UCSD-AML1 (cell line): ENCODE measurements around the gene CRHBP.
"Not testable (repeated sequence)": the region's sequence is repeated elsewhere in the genome, so short reads cannot be mapped to it uniquely, and the experiment has no call there.

Experiments used
- DNase-seq: peaks from one replicate; lab custom pipeline; 2025; ENCODE audit not compliant: unreplicated experiment; lab: John Stamatoyannopoulos, UW

The CRHBP gene, protein sequence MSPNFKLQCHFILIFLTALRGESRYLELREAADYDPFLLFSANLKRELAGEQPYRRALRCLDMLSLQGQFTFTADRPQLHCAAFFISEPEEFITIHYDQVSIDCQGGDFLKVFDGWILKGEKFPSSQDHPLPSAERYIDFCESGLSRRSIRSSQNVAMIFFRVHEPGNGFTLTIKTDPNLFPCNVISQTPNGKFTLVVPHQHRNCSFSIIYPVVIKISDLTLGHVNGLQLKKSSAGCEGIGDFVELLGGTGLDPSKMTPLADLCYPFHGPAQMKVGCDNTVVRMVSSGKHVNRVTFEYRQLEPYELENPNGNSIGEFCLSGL

DNA sequence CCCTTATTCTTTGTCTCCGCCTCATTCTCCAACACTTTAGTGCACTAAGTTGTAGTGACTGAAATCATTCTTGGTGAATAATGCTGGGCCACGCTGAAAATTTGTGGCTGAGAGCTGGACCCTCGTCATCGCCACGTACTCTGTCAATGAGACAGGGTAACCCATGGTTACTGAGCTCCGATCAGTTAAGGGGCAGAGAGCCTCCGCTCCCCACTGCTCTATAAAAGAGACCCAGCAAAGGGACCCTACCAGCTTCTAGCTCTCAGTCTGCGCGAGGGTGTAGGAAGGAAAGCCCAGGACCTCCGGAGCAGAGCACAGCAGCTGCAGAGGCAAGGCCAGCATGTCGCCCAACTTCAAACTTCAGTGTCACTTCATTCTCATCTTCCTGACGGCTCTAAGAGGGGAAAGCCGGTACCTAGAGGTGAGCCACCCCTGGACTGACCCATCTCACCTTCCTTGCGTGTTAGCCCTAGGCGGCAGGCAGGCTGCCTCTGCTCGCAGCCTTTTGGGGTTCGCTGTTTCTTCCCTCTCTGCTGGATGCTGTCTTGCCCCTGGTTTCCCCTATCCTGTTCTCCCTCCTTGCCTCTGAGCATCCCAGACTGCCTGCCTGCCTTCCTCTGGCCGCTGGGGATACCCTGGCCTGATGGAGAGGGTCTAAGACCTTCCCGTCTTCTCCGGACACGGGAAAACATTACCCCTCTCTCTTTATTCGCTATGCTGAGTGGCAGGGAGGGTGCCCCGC, at the start of gene CRHBP:
TSS of gene CRHBP (plus strand) at position 251 of the 742 bp plus-strand sequence. CDS start at position 341, 90 bp downstream.
- DNase-seq, result no peak

DNA sequence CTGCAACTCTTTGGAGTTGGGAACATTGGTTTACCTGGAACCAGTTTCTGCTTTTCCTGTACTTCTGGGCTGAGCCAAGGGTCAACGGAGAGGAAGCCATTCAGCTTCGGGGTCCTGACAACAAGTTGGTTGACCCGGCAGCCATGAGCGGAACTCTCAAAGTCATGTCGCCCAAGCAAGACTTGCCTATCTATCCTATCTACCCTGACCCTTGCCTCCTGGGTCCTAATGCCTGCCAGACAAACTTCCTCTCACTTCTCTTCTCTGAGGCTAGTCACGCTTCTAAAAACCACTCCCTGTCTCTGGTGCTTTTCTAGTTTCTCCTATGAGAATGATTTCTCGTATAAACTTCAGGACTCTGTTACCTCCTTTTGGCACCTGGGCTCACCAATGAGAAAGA, 44.7 kb upstream of the CRHBP start:
- DNase-seq, result no peak

DNA sequence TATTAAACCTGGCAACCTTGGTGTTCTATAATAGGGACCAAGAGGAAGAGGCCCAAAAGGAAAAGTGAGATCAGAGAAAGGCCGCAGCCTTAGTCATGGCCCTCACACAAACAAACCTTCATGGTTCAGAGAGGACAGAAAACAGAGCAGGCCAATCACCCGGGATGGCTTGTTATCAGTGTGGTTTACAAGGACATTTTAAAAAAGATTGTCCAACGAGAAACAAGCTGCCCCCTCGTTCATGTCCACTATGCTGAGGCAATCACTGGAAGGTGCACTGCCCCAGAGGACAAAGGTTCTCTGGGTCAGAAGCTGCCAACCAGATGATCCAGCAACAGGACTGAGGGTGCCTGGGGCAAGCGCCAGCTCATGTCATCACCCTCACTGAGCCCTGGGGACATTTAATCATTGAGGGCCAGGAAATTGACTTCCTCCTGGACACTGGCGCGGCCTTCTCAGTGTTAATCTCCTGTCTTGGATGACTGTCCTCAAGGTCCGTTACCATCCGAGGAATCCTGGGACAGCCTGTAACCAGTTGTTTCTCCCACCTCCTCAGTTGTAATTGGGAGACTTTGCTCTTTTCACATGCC, 42.4 kb upstream of the CRHBP start:
- not testable (repeated sequence) for DNase-seq

DNA sequence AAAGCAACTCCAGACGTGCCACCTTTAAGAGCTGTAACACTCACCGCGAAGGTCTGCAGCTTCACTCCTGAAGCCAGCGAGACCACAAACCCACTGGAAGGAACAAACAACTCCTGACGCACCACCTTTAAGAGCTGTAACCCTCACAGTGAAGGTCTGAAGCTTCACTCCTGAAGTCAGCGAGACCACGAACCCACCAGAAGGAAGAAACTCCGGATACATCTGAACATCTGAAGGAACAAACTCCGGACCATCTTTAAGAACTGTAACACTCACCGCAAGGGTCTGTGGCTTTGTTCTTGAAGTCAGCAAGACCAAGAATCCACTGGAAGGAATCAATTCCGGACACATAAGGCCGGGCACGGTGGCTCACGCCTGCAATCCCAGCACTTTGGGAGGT, 38.2 kb upstream of the CRHBP start:
- not testable (repeated sequence) for DNase-seq

DNA sequence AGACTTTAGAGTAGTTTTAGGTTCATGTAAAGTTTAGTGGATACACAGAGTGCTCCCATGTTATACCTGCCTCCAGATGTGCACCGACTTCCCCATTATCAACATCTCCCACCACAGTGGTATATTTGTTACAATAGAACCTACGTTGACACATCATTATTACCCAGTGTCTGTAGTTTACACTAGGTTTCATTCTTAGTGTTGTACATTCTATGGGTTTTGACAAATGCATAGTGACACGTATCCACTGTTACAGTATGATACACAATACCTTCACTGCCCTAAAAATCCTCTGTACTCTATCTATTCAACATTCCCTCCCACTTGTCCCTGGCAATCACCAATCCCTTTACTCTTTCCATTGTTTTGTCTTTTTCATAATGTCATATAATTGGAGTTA, 34.3 kb upstream of the CRHBP start:
- DNase-seq, result no peak

DNA sequence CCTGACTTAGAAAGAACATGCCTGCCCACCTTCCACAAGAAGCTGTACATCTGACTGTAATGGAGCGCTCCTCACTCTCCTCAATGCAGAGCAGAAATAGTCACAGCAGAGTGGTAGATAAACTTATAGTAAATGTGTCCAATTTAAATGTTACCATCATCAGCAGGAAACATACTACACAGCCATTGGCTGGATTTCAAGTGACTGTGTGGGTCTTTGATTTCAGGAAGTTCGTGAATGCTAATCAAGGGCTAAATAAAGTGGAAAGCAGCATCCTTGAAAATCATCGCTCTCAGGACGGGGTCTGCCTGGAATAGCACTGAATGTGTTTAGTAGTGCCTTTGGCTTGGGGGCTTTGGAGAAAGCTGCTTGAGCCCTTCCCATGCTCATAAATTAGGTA, 32.4 kb upstream of the CRHBP start:
- DNase-seq, result no peak

DNA sequence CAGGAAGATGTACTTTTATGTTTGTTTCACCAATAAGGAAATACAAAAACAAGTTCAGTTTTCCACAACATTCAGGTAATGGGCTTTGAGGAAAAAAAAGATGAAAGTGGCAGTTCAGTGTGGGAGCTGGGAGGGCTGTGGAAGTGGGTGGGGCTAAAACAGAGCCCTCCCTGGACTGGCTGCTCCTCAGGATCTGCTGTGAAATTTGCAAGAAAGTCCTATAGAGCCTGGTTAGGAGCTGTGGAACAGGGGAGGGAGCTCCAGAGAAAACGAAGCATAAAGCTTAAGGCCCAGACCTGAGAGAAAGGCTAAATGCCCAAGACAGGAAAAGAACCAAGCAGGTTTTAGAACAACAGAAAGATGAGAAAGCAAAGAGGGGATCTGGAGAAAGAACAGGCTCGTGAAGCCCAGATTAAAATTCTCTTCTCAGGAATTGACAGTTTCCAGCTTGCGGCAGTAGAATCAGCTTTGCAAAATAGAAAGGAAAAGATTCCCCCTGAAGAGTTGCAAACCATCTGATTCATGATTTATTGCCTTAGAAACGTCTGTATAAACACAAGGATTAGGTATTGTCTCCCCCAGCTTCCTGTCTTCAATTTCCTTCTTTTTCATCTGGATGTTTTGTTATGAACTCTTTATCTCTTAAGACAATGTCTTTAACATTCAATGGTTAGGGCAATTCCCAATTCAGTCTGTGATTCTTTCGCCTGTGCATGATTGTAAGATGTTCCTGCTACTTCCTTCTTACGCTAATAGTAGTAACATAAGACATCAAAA, 26.3 kb upstream of the CRHBP start:
- DNase-seq, result no peak

DNA sequence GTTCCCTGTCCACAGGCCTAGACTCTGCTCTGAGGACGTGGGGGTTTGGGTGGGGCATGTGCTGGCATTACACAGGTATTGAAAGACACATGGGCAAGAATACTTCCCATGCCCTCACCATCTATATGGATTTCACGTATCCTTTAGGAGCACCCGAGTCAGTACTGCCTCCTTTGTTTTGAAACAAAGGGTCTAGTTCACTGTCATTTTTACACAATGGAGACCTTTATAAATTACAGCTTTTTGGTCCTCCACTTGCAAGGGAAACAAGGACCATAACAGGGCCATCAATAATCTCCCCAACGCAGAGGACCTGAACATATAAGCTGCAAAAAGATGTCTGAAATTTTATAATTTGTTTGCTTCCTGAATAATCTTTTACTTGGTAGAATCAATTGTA, 24.9 kb upstream of the CRHBP start:
- DNase-seq, result no peak

DNA sequence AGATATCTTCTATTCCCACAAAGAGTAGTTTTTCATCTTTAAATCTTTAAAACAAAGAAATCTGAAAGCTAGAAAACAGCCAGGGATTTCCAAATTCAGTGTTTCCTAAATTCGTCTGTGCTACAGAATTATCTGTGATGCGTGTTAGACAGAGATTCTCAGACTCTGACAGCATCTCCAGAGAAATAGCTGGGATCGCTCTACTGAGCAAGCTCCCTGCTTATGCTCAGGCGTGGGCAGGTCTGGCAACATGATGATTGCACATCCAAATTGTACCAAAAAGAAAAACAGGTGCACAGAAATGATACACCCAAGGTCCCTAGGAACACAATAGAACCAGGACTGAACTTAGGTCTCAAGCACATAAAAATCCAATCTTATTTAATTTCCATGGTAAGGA, 22.8 kb upstream of the CRHBP start:
- no peak for DNase-seq

DNA sequence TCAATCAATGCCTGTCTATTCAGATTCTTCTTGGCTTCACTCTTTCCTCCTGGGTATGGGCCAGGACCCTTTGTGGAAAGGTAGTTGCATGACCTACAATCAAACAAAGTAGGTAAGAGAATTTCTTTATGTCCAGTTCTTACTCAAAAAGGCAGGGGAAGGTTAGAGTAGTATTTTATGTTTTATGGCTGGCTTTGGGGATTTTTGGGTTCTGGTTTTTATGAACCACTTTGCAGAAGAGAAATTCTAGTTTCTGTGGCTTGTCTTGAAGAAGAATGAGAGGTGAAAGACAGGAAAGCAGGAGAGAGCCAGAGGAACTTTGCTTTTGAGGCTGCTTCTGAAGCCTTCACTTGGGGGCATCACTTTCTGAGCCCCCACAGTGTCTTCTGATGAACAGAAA, 14.7 kb upstream of the CRHBP start:
- no peak for DNase-seq

DNA sequence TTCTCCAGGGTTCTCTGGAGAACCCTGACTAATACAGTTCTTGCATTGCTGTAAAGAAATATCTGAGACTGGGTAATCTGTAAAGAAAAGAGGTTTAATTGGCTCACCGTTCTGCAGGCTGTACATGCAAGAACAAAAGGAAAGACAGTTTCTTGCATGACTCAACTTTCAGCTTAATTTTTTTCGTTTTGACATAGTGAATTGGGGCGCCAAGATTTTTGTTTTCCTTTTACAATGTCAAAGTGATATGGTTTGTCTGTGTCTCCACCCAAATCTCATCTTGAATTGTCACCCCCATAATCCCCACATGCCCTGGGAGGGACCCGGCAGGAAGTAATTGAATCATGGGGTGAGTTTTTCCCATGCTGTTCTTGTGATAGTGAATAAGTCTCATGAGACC, 11.8 kb upstream of the CRHBP start:
- DNase-seq, result no peak

DNA sequence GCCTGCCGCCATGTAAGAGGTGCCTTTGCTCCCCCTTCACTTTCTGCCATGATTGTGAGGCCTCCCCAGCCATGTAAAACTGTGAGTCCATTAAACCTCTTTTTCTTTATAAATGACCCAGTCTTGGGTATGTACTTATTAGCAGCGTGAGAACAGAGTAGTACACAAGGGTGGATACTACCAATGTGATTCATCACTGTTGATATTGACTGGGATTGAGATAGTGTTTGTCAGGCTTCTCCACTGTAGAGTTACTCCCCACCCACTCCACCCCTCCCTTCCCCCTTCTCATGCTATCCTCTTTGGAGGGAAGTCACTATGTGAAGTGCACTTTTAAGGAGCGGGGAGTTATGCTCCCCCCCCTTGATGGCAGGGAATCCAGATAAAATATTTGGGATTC, 11.4 kb upstream of the CRHBP start:
- DNase-seq, result no peak

DNA sequence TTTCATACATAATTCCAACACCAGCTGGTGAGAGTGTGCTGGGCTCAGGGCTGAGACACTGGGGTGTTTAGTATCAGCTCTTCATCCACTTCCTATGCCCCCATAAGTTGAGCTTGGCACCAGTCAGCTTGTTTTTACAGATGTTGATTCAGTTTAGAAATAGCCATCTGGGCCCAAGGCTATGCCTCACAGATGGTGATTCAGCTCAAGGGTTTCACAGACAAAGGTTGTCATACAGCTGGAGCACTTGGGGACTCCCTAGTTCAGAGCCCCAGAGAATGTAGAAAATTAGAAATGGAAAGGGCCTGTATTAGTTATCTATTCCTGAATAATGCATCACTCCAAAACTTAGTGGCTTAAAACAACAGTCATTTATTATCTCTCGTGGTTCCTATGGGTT, 10.3 kb upstream of the CRHBP start:
- DNase-seq, result no peak

DNA sequence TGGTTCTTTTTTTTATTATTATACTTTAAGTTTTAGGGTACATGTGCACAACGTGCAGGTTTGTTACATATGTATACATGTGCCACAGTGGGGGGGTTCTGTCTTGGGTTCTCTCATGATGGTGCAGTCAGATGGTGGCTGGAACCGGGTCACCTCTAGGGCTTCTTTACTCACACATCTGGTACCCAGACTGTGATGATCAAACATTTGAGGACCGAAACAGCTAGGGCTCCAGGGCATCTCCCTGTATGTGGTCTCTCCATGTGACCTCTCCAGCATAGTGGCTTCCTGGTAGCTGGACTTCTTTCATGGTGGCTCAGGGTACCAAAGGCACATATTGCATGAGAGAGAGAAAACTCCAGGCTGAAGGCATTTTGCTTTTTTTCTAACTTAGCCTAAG, 9.8 kb upstream of the CRHBP start:
- no peak for DNase-seq

DNA sequence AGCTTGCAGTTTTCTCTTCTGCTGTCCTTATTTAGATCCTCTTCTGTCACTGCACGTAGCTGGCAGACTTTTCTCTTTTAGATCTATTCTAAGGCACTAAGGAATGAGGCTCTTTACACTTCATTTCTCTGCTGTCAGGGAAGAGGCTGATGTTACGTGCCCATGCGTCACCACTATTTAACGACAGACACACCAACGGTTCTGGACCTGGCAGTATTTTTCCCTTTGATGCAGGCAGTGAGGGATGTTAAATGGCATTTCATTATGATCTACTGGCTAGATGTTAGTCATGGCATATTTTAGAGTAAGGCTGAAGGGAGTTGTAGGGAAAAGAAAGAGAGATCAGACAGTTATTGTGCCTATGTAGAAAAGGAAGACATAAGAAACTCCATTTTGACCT, 8.2 kb upstream of the CRHBP start:
- DNase-seq, result no peak

DNA sequence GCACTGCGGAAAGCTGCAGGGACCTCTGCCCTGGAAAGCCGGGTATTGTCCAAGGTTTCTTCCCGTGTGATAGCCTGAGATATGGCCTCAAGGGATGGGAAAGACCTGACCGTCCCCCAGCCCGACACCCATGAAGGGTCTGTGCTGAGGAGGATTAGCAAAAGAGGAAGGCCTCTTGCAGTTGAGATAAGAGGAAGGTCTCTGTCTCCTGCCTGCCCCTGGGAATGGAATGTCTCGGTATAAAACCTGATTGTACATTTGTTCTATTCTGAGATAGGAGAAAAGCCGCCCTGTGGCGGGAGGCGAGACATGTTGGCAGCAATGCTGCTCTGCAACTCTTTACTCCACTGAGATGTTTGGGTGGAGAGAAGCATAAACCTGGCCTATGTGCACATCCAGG, 7.6 kb upstream of the CRHBP start:
- not testable (repeated sequence) for DNase-seq

DNA sequence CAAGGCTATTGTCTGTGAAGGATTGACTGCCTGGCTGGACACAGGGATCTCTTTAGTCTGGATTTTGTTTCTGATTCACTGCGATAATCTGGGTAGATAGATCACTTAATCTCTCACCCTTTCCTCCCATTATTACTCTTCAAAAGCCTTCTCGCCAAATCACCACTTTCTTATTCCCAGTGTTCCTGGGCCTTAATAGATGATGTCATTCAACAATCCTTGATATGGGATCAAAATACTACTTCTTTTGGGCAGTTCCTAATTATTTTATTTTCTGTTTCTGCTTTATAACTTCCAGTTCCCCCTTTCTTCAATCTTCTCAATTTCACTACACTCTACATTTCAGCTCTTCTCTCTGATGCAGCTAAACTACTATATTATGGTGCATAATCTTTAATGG, 6.8 kb upstream of the CRHBP start:
- DNase-seq, result no peak

DNA sequence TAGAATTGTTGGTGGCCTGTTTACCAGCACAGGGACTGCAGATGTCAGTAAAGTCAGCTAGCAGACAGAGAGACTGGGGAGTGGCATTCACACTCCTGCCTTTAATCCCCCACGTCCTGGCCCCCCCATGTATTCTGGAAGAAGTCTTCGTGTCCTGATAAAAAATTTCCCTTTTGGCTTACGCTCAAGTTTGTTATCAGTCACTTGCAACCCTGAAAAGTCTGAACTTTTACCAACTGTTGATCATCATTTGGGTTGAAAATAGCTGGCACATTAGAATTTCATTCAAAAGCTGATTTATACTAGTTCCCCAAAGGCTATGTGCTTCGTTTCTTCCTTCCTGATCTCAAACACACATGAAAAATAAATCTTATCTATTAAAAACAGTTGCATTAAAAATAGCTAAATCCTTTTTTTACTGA, 5.8 kb upstream of the CRHBP start:
- DNase-seq, result no peak

DNA sequence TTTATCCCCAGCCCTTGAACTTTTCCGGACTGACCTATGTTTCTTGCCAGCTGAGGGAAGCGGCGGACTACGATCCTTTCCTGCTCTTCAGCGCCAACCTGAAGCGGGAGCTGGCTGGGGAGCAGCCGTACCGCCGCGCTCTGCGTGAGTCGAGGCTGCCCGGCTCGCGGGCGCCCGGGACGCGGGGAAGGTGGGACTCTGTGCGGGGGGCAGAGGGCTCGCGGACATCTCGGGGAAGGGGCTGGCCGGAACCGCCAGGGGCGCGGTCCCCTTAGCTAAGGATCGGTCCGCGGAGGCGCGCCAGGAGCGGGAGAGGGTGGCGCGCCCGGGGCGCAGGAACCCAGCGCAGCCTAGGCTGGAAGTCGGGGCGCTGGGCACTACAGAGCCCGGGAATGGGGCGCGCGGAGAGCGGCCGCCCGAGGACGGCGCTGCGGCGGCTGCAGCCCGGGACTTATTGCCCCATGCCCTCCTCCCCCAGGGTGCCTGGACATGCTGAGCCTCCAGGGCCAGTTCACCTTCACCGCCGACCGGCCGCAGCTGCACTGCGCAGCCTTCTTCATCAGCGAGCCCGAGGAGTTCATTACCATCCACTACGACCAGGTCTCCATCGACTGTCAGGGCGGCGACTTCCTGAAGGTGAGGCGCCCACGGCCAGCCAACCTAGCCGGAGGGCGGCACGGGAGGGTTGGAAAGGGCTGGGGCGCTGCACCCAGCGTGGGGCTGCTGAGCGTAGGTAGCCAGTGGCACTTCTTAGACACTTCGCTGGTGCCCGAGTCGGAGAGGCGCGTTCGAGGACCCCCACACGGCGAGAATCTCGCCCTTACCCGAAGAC, 922 bp downstream of the CRHBP start:
- DNase-seq, result no peak

DNA sequence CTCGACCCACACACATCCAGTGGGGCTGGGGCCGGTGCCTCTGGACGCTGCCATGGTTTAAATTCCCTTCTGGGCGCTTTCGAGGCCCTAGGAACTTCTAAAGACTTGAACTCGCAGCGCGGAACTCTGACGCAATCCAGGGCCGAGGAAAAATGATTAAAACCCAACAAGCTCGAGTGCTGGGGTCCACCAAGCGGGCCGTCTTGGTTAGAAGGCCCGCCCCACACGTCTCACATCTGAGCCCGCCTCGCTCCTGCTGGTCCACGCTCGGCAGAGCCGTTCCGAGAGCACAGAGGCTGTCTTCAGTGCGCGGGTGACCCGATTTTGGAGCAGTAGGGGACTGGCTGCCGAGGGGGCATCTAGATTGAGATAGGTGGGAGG, 1.5 kb downstream of the CRHBP start:
- DNase-seq, result no peak

DNA sequence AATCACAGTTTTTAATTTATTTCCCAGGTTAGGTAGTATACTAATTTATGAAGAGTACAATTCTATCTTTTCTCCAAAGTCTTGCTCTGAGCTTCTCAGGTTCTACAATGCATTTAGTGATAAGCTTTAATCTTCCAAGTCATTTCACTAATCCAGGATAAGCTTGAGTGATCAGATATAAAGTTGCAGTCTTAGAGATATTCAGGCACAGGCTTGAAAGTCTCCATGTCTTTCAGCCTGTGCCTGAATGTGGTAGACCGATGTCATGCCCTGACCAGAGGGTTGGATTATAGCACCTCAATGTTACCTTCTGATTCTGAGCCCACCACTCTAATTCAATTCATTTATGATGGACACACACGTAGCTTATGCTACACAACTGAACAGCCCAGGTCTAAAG, 3.2 kb downstream of the CRHBP start:
- DNase-seq, result no peak
